Mesendoderm (in vitro differentiated cells): Measurements from ENCODE around the gene HDAC4.

ENCODE experiments used
- DNase-seq: peaks from one replicate; pipeline ENCODE4 v3.0.0; 2013
- H2AK5ac ChIP-seq: 2 replicates; pipeline ENCODE4 v1.6.1; 2013; ENCODE audit warnings: low read length, inconsistent platforms
- H2BK120ac ChIP-seq: 2 replicates; pipeline ENCODE4 v1.6.1; 2013; ENCODE audit warnings: low read depth, mild to moderate bottlenecking, low read length, moderate library complexity, mixed read lengths
- H2BK15ac ChIP-seq: replicated peaks from 2 replicates; pipeline ENCODE4 v1.6.1; 2013; ENCODE audit warnings: low read depth, mild to moderate bottlenecking, moderate library complexity
- H2BK5ac ChIP-seq: 2 replicates; pipeline ENCODE4 v1.6.1; 2013; ENCODE audit warnings: low read length, inconsistent platforms
- H3K18ac ChIP-seq: 2 replicates; pipeline ENCODE4 v1.6.1; 2013; ENCODE audit warnings: mild to moderate bottlenecking, low read length, mixed read lengths
- H3K23ac ChIP-seq: one replicate; pipeline ENCODE4 v1.6.1; 2013; ENCODE audit warnings: low read length
- H3K27ac ChIP-seq: 2 replicates; pipeline ENCODE4 v1.5.1; 2013; ENCODE audit warnings: low read depth, mild to moderate bottlenecking, inconsistent platforms, low read length, moderate library complexity
- H3K27me3 ChIP-seq: 2 replicates; pipeline ENCODE4 v1.6.1; 2013; ENCODE audit warnings: low read length, control low read depth, mild to moderate bottlenecking, inconsistent platforms; ENCODE audit not compliant: insufficient read depth, poor library complexity
- H3K36me3 ChIP-seq: 2 replicates; pipeline ENCODE4 v1.6.1; 2013; ENCODE audit warnings: low read length, inconsistent platforms; ENCODE audit not compliant: control insufficient read depth, insufficient read depth
- H3K4ac ChIP-seq: one replicate; pipeline ENCODE4 v1.6.1; 2013; ENCODE audit warnings: low read depth, mild to moderate bottlenecking, low read length, moderate library complexity
- H3K4me1 ChIP-seq: 2 replicates; pipeline ENCODE4 v1.6.1; 2013; ENCODE audit warnings: low read depth, low read length, inconsistent platforms; ENCODE audit not compliant: control insufficient read depth
- H3K4me2 ChIP-seq: 2 replicates; pipeline ENCODE4 v1.6.1; 2013; ENCODE audit warnings: low read length
- H3K4me3 ChIP-seq: 2 replicates; pipeline ENCODE4 v1.5.1; 2013; ENCODE audit warnings: mild to moderate bottlenecking, low read length
- H3K56ac ChIP-seq: one replicate; pipeline ENCODE4 v1.6.1; 2013; ENCODE audit warnings: low read length
- H3K79me1 ChIP-seq: 2 replicates; pipeline ENCODE4 v1.6.1; 2013; ENCODE audit warnings: low read length, inconsistent platforms
- H3K79me2 ChIP-seq: 2 replicates; pipeline ENCODE4 v1.6.1; 2013; ENCODE audit warnings: mild to moderate bottlenecking, low read length; ENCODE audit not compliant: control insufficient read depth, insufficient read depth
- H3K9ac ChIP-seq: 2 replicates; pipeline ENCODE4 v1.6.1; 2013; ENCODE audit warnings: low read length, inconsistent platforms
- H4K5ac ChIP-seq: one replicate; pipeline ENCODE4 v1.6.1; 2013; ENCODE audit warnings: low read length
- H4K8ac ChIP-seq: one replicate; pipeline ENCODE4 v1.6.1; 2013; ENCODE audit warnings: low read depth, mild to moderate bottlenecking, control low read depth, low read length, moderate library complexity
- WGBS: extraction: QIAGEN DNeasy Blood & Tissue Kit; methylation state at CpG from one replicate; pipeline ENCODE4 v1.1.7; 2013; ENCODE audit warnings: low lambda C conversion rate, missing lambda C conversion rate; ENCODE audit not compliant: insufficient coverage; ENCODE audit errors: extremely low coverage; 5-methylcytosine and 5-hydroxymethylcytosine counted together

The HDAC4 gene

GRCh38 chr2:239252801-239253200, 148.0 kb downstream of the HDAC4 start:
- H3K4me3 ChIP-seq: no peak overlapping the region
- no peak overlapping the region for H3K4me2 ChIP-seq
- H3K79me2 ChIP-seq: peaks cover 6% of the 10 kb centered on the region
- no peak overlapping the region for H2BK5ac ChIP-seq
- H3K27ac ChIP-seq: no peak overlapping the region
- no peak for DNase-seq
- no peaks in the 10 kb centered on the region for H3K36me3 ChIP-seq
- no peak overlapping the region for H2BK120ac ChIP-seq
- no peak overlapping the region for H3K18ac ChIP-seq
- no peak overlapping the region for H4K5ac ChIP-seq
- H3K56ac ChIP-seq: no peak overlapping the region
- H3K4ac ChIP-seq: no peak overlapping the region
- no peaks in the 10 kb centered on the region for H3K4me1 ChIP-seq
- no peak overlapping the region for H2BK15ac ChIP-seq
- H3K9ac ChIP-seq: no peak overlapping the region
- H3K79me1 ChIP-seq: peaks cover 10% of the 10 kb centered on the region
- H4K8ac ChIP-seq: no peak overlapping the region
- WGBS: no CpG with 5 or more reads among the region's 19 CpGs
- no peak overlapping the region for H3K23ac ChIP-seq
- no peak overlapping the region for H2AK5ac ChIP-seq
- H3K27me3 ChIP-seq: no peaks in the 10 kb centered on the region

DNA sequence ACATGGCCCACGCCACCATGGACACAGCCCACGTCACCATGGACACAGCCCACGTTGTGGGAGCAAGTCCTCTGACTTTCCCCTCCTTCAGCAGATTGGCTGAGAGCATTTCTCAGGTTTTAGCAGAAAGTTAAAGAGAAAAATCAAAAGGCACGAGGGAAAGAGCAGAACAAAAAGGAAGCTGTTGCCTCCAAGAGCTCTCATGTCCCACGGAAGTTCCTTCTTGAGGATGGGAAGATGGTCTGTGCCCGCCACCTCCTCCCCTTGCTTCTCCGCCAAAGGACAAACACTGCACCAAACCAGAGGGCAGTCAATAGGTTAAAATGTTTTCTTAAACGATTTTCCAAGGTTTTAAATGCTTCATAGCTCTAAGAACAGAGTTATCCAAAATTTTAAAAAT, 148.4 kb downstream of the HDAC4 start:
- peaks cover 6% of the 10 kb centered on the region for H3K79me2 ChIP-seq
- no peak overlapping the region for H3K4ac ChIP-seq

DNA sequence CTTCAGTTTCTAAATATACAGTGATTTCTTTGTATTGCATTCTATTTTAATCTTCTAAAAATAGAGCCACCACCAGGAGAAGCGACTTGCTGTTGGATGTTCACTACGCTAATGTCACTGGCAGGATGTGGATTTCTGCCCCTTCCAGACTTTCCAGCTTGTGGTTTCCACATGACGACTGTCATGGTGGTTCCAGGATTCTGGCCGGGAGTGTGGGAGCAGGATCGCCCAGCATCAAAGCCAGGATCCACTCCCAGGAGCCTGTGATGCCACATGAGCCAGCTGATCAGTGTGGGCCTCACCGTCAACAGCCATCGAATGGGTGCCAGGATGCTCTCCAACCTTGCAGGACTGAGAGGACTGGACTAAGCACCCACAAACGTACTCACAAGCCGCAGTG, 148.8 kb downstream of the HDAC4 start:
- H2BK5ac ChIP-seq: no peak overlapping the region
- no peak overlapping the region for H2BK15ac ChIP-seq
- no CpG with 5 or more reads among the region's 9 CpGs for WGBS
- H3K9ac ChIP-seq: no peak overlapping the region
- peaks cover 10% of the 10 kb centered on the region for H3K79me1 ChIP-seq
- no peak overlapping the region for H3K4ac ChIP-seq
- H4K8ac ChIP-seq: no peak overlapping the region
- no peak for DNase-seq
- no peak overlapping the region for H2BK120ac ChIP-seq
- H3K27ac ChIP-seq: no peak overlapping the region
- no peaks in the 10 kb centered on the region for H3K27me3 ChIP-seq
- H3K79me2 ChIP-seq: peaks cover 6% of the 10 kb centered on the region
- no peak overlapping the region for H3K23ac ChIP-seq
- no peak overlapping the region for H3K56ac ChIP-seq
- H3K4me1 ChIP-seq: no peaks in the 10 kb centered on the region
- H3K36me3 ChIP-seq: no peaks in the 10 kb centered on the region
- no peak overlapping the region for H3K4me3 ChIP-seq
- no peak overlapping the region for H3K4me2 ChIP-seq
- H3K18ac ChIP-seq: no peak overlapping the region
- no peak overlapping the region for H2AK5ac ChIP-seq
- no peak overlapping the region for H4K5ac ChIP-seq

More for the DNA sequence above, 148.4 kb downstream of the HDAC4 start:
- Histone ChIP-seq H3K4me3 (no peak overlapping the region), H4K5ac (no peak overlapping the region), H3K79me1 (peaks cover 10% of the 10 kb centered on the region), H2AK5ac (no peak overlapping the region), H3K36me3 (no peaks in the 10 kb centered on the region), H3K56ac (no peak overlapping the region), H3K27ac (no peak overlapping the region), H2BK5ac (no peak overlapping the region), H3K9ac (no peak overlapping the region), H4K8ac (no peak overlapping the region), H3K18ac (no peak overlapping the region), H3K23ac (no peak overlapping the region), H3K4me2 (no peak overlapping the region), H2BK120ac (no peak overlapping the region), H3K27me3 (no peaks in the 10 kb centered on the region), H2BK15ac (no peak overlapping the region), H3K4me1 (no peaks in the 10 kb centered on the region)
- WGBS: no CpG with 5 or more reads among the region's 8 CpGs
- DNase-seq: no peak

DNA sequence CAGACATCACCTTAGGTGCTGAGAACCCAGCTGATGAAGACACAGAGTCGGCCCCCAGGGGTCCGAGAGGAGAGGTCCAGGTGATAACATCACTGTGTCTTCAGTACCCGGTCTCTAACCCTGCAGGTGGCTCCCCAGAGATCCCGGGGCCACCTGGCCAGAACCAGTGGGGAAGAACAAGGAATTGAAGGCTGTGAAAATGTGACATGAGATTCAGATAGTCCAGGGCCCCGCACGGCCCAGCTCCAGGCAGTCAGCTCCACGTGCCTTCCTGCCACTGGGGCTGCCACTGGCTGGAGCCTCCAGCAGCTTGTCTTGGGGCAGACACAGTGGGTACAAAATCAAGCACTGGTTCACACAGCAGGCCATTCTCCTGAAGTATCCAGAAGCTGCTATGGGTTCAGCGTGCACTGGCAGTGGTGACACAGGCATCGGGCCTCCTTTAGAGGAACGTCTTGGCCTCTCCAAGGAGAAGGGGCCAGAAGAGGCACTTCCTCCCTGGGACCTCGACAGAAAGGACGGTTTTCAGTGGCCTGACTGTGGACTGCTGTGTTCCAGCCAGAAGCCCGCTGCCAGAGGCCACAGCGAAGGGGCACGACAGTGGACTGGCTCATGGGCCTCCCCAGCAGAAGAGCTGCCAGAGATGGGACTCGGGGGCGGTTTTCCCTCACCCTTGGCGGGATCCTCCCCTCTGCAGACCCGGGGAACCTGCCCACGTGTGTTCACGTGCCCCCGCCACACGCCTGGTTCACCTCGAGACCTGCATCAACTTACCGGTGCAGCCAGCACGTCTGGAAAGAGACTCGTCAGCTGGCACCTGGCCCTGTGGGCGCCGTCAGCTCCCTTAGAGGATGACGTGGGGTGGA, 150.4 kb downstream of the HDAC4 start:
- no peak for DNase-seq
- Histone ChIP-seq H3K4ac (no peak overlapping the region), H3K18ac (no peak overlapping the region), H4K8ac (no peak overlapping the region), H3K27ac (no peak overlapping the region), H2BK15ac (no peak overlapping the region), H3K27me3 (no peaks in the 10 kb centered on the region), H3K9ac (no peak overlapping the region), H2AK5ac (no peak overlapping the region), H2BK5ac (no peak overlapping the region), H3K56ac (no peak overlapping the region), H3K36me3 (no peaks in the 10 kb centered on the region), H3K4me3 (no peak overlapping the region), H2BK120ac (no peak overlapping the region), H4K5ac (no peak overlapping the region), H3K79me2 (peaks cover 4% of the 10 kb centered on the region), H3K4me1 (peaks cover 3% of the 10 kb centered on the region), H3K4me2 (no peak overlapping the region), H3K23ac (no peak overlapping the region), H3K79me1 (peaks cover 12% of the 10 kb centered on the region)
- WGBS: no CpG with 5 or more reads among the region's 30 CpGs

DNA sequence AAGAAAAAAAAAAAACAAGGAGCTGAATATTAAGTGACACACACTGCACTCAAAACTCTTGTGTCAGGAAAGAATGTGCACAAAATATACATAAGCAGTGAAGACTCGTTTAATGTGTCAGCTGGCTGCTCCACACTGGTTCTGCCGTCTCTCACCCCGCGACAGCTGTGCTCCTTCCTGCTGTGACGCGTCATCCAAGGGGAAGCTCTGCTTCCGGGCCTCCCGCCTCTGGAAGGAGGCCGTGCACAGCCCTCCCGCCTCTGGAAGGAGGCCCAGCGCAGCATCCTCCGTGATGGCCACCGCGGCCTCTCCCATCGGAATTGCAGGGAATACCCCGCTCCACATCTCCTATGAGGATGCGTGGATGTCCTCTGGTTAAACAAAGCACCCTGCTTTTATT, 151.0 kb downstream of the HDAC4 start:
- Histone ChIP-seq H3K27me3 (no peaks in the 10 kb centered on the region), H3K4me1 (peaks cover 3% of the 10 kb centered on the region), H4K5ac (no peak overlapping the region), H4K8ac (no peak overlapping the region), H3K4me2 (no peak overlapping the region), H3K9ac (no peak overlapping the region), H3K4ac (no peak overlapping the region), H3K36me3 (no peaks in the 10 kb centered on the region), H3K79me1 (peaks cover 12% of the 10 kb centered on the region), H2AK5ac (no peak overlapping the region), H3K4me3 (no peak overlapping the region), H3K18ac (no peak overlapping the region), H3K23ac (no peak overlapping the region), H2BK15ac (no peak overlapping the region), H3K27ac (no peak overlapping the region), H2BK120ac (no peak overlapping the region), H3K79me2 (peaks cover 4% of the 10 kb centered on the region), H3K56ac (no peak overlapping the region), H2BK5ac (no peak overlapping the region)
- no CpG with 5 or more reads among the region's 17 CpGs for WGBS
- no peak for DNase-seq

DNA sequence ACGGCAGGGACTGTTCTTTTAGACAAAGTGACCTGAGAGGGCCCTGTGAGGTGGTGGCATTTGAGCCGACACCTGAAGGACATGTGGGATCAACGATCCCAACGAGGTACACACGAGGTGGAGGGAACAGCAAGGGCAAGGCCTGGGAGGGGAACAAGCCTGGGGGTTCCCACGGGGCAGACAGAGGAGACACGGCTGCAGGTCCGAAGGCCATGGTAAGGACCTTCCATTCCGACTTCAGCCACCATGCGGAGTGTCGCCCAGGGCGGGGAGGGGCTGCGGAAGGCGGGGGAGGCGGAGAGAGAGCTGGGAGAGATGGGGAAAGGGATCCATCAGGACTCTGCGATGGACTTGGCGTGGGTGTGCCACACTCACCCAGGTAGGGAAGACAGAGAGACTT, 151.8 kb downstream of the HDAC4 start:
- no peak overlapping the region for H3K27ac ChIP-seq
- no peaks in the 10 kb centered on the region for H3K27me3 ChIP-seq
- no peak overlapping the region for H2AK5ac ChIP-seq
- H2BK120ac ChIP-seq: no peak overlapping the region
- no peak overlapping the region for H3K4me2 ChIP-seq
- no peak overlapping the region for H3K56ac ChIP-seq
- WGBS: no CpG with 5 or more reads among the region's 17 CpGs
- no peak overlapping the region for H4K5ac ChIP-seq
- H3K79me2 ChIP-seq: peaks cover 4% of the 10 kb centered on the region
- H2BK15ac ChIP-seq: no peak overlapping the region
- no peak overlapping the region for H3K4ac ChIP-seq
- peaks cover 14% of the 10 kb centered on the region for H3K79me1 ChIP-seq
- H3K4me1 ChIP-seq: peaks cover 3% of the 10 kb centered on the region
- H3K36me3 ChIP-seq: no peaks in the 10 kb centered on the region
- H3K23ac ChIP-seq: no peak overlapping the region
- no peak overlapping the region for H3K9ac ChIP-seq
- no peak overlapping the region for H3K18ac ChIP-seq
- no peak overlapping the region for H4K8ac ChIP-seq
- DNase-seq: no peak
- H2BK5ac ChIP-seq: no peak overlapping the region
- H3K4me3 ChIP-seq: no peak overlapping the region
